Prostate gland (tissue), 2 donors: ENCODE results near the gene ARID3B. TPM values are rescaled to one million over a fixed set of nuclear protein-coding genes. Genes with fewer than 3 reads are reported as not detected.

ENCODE experiments used
- DNase-seq: peaks from one replicate; pipeline ENCODE4 v3.0.0-alpha.2; 2019; ENCODE audit warnings: low spot score
- H3K27ac ChIP-seq, 2 donors: fragments of 200-600 bp; sonication (generic); 2 replicates each; pipeline ENCODE4 v1.5.1; 2017 to 2019
- H3K27me3 ChIP-seq: fragments of 200-600 bp; sonication (generic); replicated peaks from 2 replicates; pipeline ENCODE4 v1.5.1; 2019; ENCODE audit not compliant: insufficient read depth
- H3K36me3 ChIP-seq, 2 donors: fragments of 200-600 bp; sonication (generic); 1 replicate in 1 of 2; 2 replicates in 1 of 2; pipeline versions ENCODE4 v1.5.1 to v1.8.1; 2017 to 2019
- H3K4me1 ChIP-seq: fragments of 200-600 bp; sonication (generic); replicated peaks from 2 replicates; pipeline ENCODE4 v1.5.1; 2019
- H3K4me3 ChIP-seq, 2 donors: fragments of 200-600 bp; sonication (generic); 2 replicates each; pipeline ENCODE4 v1.5.1; 2017 to 2019
- H3K9me3 ChIP-seq: fragments of 200-600 bp; sonication (generic); 2 replicates; pipeline ENCODE4 v1.5.1; 2017
- POLR2A ChIP-seq: fragments of 450-650 bp; IDR thresholded peaks from one replicate; pipeline ENCODE4 v1.6.1; 2016; ENCODE audit warnings: antibody characterized with exemption, mild to moderate bottlenecking
- POLR2AphosphoS5 ChIP-seq: sonication (generic); formaldehyde crosslinking; IDR thresholded peaks from one replicate; pipeline ENCODE4 v1.6.1; 2017; ENCODE audit warnings: antibody characterized with exemption
- WGBS: methylation state at CpG from one replicate; pipeline ENCODE4 v1.1.5; 2018; 5-methylcytosine and 5-hydroxymethylcytosine counted together
- intact Hi-C: fragments of 100-400 bp; cut with DNase I; formaldehyde crosslinking; loops from one replicate; pipeline ENCODE4 v1.14.2; 2022
- total RNA-seq, 2 donors: library from RNA; depleted of rRNA; stranded (reverse); fragments of >200 nt; gene quantifications; one replicate each; pipeline ENCODE4 v1.1.0, GENCODE V29; 2016
- TF ChIP-seq, protein P1 (sequence below), 4 experiments: fragments of 200-600 bp in 2 of 4; fragments of 450-650 bp in 2 of 4; sonication (generic) in 2 of 4; IDR thresholded peaks; 1 replicate in 3 of 4; 2 replicates in 1 of 4; pipeline ENCODE4 v1.5.1; 2016 to 2019; ENCODE audit warnings: antibody characterized with exemption in 4 of 4, mild to moderate bottlenecking in 2 of 4, moderate library complexity in 2 of 4

The ARID3B gene
- total RNA-seq, 2 donors from 2014 or later, result 5.1 to 36.7 TPM

GRCh38 chr15:74612677-74613076 is 71.7 kb downstream of the ARID3B start:
- TF ChIP-seq POLR2AphosphoS5, result no peak
- no peak for TF ChIP-seq POLR2A
- Histone ChIP-seq H3K4me1 (peaks cover 11% of the 10 kb centered on the region), H3K4me3 (no peak overlapping the region), H3K27me3 (no peaks in the 10 kb centered on the region), H3K27ac (no peak overlapping the region), H3K36me3 (no peaks in the 10 kb centered on the region), H3K9me3 (no peaks in the 10 kb centered on the region)
- intact Hi-C loops, result loop anchor here (5.0 to 10.0 kb wide), 2 partner anchors 240 to 618 kb away; partner anchors contain the start of genes PML and STOML1
- no peak for DNase-seq
- 97% methylated on average over 2 of the region's 2 CpGs for WGBS

GRCh38 chr15:74613089-74613952 is 72.3 kb downstream of the ARID3B start:
- H3K27me3 ChIP-seq, result no peaks in the 10 kb centered on the region
- intact Hi-C loops, result loop anchor here (5.0 to 10.0 kb wide), 2 partner anchors 241 to 619 kb away; partner anchors contain the start of genes PML and STOML1
- H3K4me1 ChIP-seq, result peaks cover 15% of the 10 kb centered on the region
- peak overlapping the region in 1 of 2 donors; percentile 95 for H3K27ac ChIP-seq
- no peaks in the 10 kb centered on the region for H3K9me3 ChIP-seq
- no peak for DNase-seq
- TF ChIP-seq POLR2A, result no peak
- TF ChIP-seq, protein P1, sequence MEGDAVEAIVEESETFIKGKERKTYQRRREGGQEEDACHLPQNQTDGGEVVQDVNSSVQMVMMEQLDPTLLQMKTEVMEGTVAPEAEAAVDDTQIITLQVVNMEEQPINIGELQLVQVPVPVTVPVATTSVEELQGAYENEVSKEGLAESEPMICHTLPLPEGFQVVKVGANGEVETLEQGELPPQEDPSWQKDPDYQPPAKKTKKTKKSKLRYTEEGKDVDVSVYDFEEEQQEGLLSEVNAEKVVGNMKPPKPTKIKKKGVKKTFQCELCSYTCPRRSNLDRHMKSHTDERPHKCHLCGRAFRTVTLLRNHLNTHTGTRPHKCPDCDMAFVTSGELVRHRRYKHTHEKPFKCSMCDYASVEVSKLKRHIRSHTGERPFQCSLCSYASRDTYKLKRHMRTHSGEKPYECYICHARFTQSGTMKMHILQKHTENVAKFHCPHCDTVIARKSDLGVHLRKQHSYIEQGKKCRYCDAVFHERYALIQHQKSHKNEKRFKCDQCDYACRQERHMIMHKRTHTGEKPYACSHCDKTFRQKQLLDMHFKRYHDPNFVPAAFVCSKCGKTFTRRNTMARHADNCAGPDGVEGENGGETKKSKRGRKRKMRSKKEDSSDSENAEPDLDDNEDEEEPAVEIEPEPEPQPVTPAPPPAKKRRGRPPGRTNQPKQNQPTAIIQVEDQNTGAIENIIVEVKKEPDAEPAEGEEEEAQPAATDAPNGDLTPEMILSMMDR (IDR thresholded peaks at IDR 0.05), result no peak
- no peak for TF ChIP-seq POLR2AphosphoS5
- WGBS, result 71% methylated on average over 6 of the region's 6 CpGs
- H3K36me3 ChIP-seq, result no peaks in the 10 kb centered on the region
- H3K4me3 ChIP-seq, result no peak overlapping the region

DNA sequence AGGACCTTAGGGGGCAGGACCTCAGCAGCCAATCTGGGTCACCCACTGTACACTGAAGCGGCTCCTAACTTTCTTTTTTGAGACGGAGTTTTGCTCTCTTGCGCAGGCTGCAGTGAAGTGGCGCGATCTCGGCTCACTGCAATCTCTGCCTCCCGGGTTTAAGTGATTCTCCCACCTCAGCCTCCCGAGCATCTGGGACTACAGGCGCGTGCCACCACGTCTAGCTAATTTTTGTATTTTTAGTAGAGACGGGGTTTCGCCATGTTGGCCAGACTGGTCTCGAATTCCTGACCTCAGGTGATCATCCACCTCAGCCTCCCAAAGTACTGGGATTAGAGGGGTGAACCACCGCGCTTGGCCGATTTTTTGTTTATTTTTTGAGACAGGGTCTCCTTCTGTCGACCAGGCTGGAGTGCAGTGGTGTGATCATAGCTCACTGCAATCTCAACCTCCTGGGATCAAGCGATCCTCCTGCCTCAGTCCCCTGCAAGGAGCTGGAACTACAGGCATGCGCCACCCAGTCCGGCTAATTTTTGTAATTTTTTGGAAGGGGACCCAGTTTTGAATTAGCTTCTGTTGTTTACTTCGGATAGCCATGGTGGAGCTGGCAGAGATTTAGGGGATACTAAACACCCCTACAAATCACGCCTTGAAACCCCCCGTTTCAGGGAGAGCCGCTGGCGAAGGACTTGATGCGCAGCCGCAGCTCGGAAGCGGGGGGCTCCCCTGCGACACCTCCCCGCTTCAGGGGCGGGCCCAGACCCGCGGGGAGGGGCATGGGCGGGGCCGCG is 73.1 kb downstream of the ARID3B start:
- no peaks in the 10 kb centered on the region for H3K9me3 ChIP-seq
- H3K4me3 ChIP-seq, result peak overlapping the region; percentile 98 to 100
- H3K4me1 ChIP-seq, result peaks cover 15% of the 10 kb centered on the region
- H3K36me3 ChIP-seq, result no peaks in the 10 kb centered on the region
- H3K27me3 ChIP-seq, result no peaks in the 10 kb centered on the region
- 57% methylated on average over 23 of the region's 38 CpGs for WGBS
- no peak for DNase-seq
- peak overlapping the region; percentile 95 to 96 for H3K27ac ChIP-seq
- TF ChIP-seq POLR2A (no peak), POLR2AphosphoS5 (no peak)
- TF ChIP-seq, protein P1 (IDR thresholded peaks at IDR 0.05), result no peak
- intact Hi-C loops, result loop anchor here (2.0 to 10.0 kb wide), 3 partner anchors 15 to 619 kb away; partner anchors contain the start of genes PML and STOML1

- peak overlapping the region; percentile 95 to 96 for H3K27ac ChIP-seq
- H3K9me3 ChIP-seq, result no peaks in the 10 kb centered on the region
- intact Hi-C loops, result loop anchor here (1.0 to 10.0 kb wide), 5 partner anchors 16 to 620 kb away; partner anchors contain the start of genes ARID3B, PML, STOML1 and UBL7
- DNase-seq, result peak; percentile 71
- TF ChIP-seq, protein P1 (IDR thresholded peaks at IDR 0.05), result no peak
- TF ChIP-seq POLR2AphosphoS5 (no peak), POLR2A (peak; percentile 51)
- H3K4me1 ChIP-seq, result peaks cover 15% of the 10 kb centered on the region
- H3K36me3 ChIP-seq, result no peaks in the 10 kb centered on the region
- no peaks in the 10 kb centered on the region for H3K27me3 ChIP-seq
- WGBS, result under 1% methylated on average over 67 of the region's 76 CpGs
- H3K4me3 ChIP-seq, result peak overlapping the region; percentile 98 to 100
Observed at GRCh38 chr15:74614744-74615507, 73.9 kb downstream of the ARID3B start.
